ENCODE data around the gene CDH4. TPM values are rescaled to one million over a fixed set of nuclear protein-coding genes. Genes with fewer than 3 reads are reported as not detected.

CDH4 gene
- total RNA-seq, 1 experiment from 2014 or later, result 0.13 TPM

- Histone ChIP-seq H3K27me3 (replicated peaks) (peaks cover 64% of the 10 kb centered on the region), H3K4me3 (no peak overlapping the region), H3K36me3 (no peaks in the 10 kb centered on the region), H3K27ac (no peak overlapping the region), H3K9me3 (replicated peaks) (no peaks in the 10 kb centered on the region), H3K4me1 (replicated peaks) (no peaks in the 10 kb centered on the region)
- DNase-seq (ENCODE audit: low read depth in 1 of 2, low spot score in 2 of 2), result no peak
Measured at GRCh38 chr20:61628480-61628879, 376.4 kb downstream of the CDH4 start.

GRCh38 chr20:61628901-61629601, 377.0 kb downstream of the CDH4 start:
- DNase-seq (ENCODE audit: low read depth in 1 of 2, low spot score in 2 of 2), result no peak
- Histone ChIP-seq H3K4me1 (replicated peaks) (no peaks in the 10 kb centered on the region), H3K27me3 (replicated peaks) (peaks cover 62% of the 10 kb centered on the region), H3K36me3 (no peaks in the 10 kb centered on the region), H3K4me3 (no peak overlapping the region), H3K27ac (no peak overlapping the region), H3K9me3 (replicated peaks) (no peaks in the 10 kb centered on the region)

- H3K4me3 ChIP-seq, result no peak overlapping the region
- DNase-seq (ENCODE audit: low read depth in 1 of 2, low spot score in 2 of 2), result no peak
- peaks cover 57% of the 10 kb centered on the region for H3K27me3 ChIP-seq (replicated peaks)
- no peaks in the 10 kb centered on the region for H3K36me3 ChIP-seq
- no peak overlapping the region for H3K27ac ChIP-seq
- no peaks in the 10 kb centered on the region for H3K4me1 ChIP-seq (replicated peaks)
- no peaks in the 10 kb centered on the region for H3K9me3 ChIP-seq (replicated peaks)
Measured at GRCh38 chr20:61629602-61630390, 377.7 kb downstream of the CDH4 start.

- H3K27me3 ChIP-seq (replicated peaks), result peaks cover 51% of the 10 kb centered on the region
- no peak overlapping the region for H3K27ac ChIP-seq
- H3K36me3 ChIP-seq, result no peaks in the 10 kb centered on the region
- DNase-seq (ENCODE audit: low read depth in 1 of 2, low spot score in 2 of 2), result no peak
- H3K4me3 ChIP-seq, result no peak overlapping the region
- no peaks in the 10 kb centered on the region for H3K9me3 ChIP-seq (replicated peaks)
- no peaks in the 10 kb centered on the region for H3K4me1 ChIP-seq (replicated peaks)
Measured at GRCh38 chr20:61630391-61630650, 378.3 kb downstream of the CDH4 start.

GRCh38 chr20:61630816-61631215, 378.8 kb downstream of the CDH4 start:
- no peak overlapping the region for H3K27ac ChIP-seq
- H3K4me3 ChIP-seq, result no peak overlapping the region
- no peaks in the 10 kb centered on the region for H3K4me1 ChIP-seq (replicated peaks)
- peaks cover 46% of the 10 kb centered on the region for H3K27me3 ChIP-seq (replicated peaks)
- DNase-seq (ENCODE audit: low read depth in 1 of 2, low spot score in 2 of 2), result no peak
- H3K9me3 ChIP-seq (replicated peaks), result no peaks in the 10 kb centered on the region
- H3K36me3 ChIP-seq, result no peaks in the 10 kb centered on the region

- Histone ChIP-seq H3K27me3 (replicated peaks) (peaks cover 46% of the 10 kb centered on the region), H3K4me3 (no peak overlapping the region), H3K27ac (no peak overlapping the region), H3K36me3 (no peaks in the 10 kb centered on the region), H3K4me1 (replicated peaks) (no peaks in the 10 kb centered on the region), H3K9me3 (replicated peaks) (no peaks in the 10 kb centered on the region)
- DNase-seq (ENCODE audit: low read depth in 1 of 2, low spot score in 2 of 2), result no peak
Measured at GRCh38 chr20:61631751-61632150, 379.7 kb downstream of the CDH4 start.

GRCh38 chr20:61633004-61633403, 380.9 kb downstream of the CDH4 start:
- Histone ChIP-seq H3K27ac (no peak overlapping the region), H3K4me3 (no peak overlapping the region), H3K27me3 (replicated peaks) (peaks cover 44% of the 10 kb centered on the region), H3K9me3 (replicated peaks) (no peaks in the 10 kb centered on the region), H3K4me1 (replicated peaks) (no peaks in the 10 kb centered on the region), H3K36me3 (no peaks in the 10 kb centered on the region)
- no peak for DNase-seq (ENCODE audit: low read depth in 1 of 2, low spot score in 2 of 2)

GRCh38 chr20:61634376-61635145, 382.5 kb downstream of the CDH4 start:
- H3K36me3 ChIP-seq, result no peaks in the 10 kb centered on the region
- no peak overlapping the region for H3K27ac ChIP-seq
- H3K4me1 ChIP-seq (replicated peaks), result no peaks in the 10 kb centered on the region
- peaks cover 38% of the 10 kb centered on the region for H3K27me3 ChIP-seq (replicated peaks)
- H3K9me3 ChIP-seq (replicated peaks), result no peaks in the 10 kb centered on the region
- H3K4me3 ChIP-seq, result no peak overlapping the region
- no peak for DNase-seq (ENCODE audit: low read depth in 1 of 2, low spot score in 2 of 2)

- Histone ChIP-seq H3K9me3 (replicated peaks) (no peaks in the 10 kb centered on the region), H3K4me1 (replicated peaks) (no peaks in the 10 kb centered on the region)
Measured at GRCh38 chr20:61635721-61636455, 383.8 kb downstream of the CDH4 start.

GRCh38 chr20:61636531-61637116, 384.6 kb downstream of the CDH4 start:
- no peak for DNase-seq (ENCODE audit: low read depth in 1 of 2, low spot score in 2 of 2)
- Histone ChIP-seq H3K27ac (no peak overlapping the region), H3K27me3 (replicated peaks) (peaks cover 30% of the 10 kb centered on the region), H3K9me3 (replicated peaks) (no peaks in the 10 kb centered on the region), H3K4me3 (no peak overlapping the region), H3K36me3 (no peaks in the 10 kb centered on the region), H3K4me1 (replicated peaks) (no peaks in the 10 kb centered on the region)

More at GRCh38 chr20:61635721-61636455, 383.8 kb downstream of the CDH4 start:
- DNase-seq (ENCODE audit: low read depth in 1 of 2, low spot score in 2 of 2), result no peak
- no peaks in the 10 kb centered on the region for H3K36me3 ChIP-seq
- H3K27me3 ChIP-seq (replicated peaks), result peaks cover 30% of the 10 kb centered on the region
- H3K27ac ChIP-seq, result no peak overlapping the region
- H3K4me3 ChIP-seq, result no peak overlapping the region

- no peaks in the 10 kb centered on the region for H3K9me3 ChIP-seq (replicated peaks)
- H3K27ac ChIP-seq, result no peak overlapping the region
- no peaks in the 10 kb centered on the region for H3K4me1 ChIP-seq (replicated peaks)
- H3K4me3 ChIP-seq, result no peak overlapping the region
- DNase-seq (ENCODE audit: low read depth in 1 of 2, low spot score in 2 of 2), result no peak
- H3K27me3 ChIP-seq (replicated peaks), result peaks cover 30% of the 10 kb centered on the region
- no peaks in the 10 kb centered on the region for H3K36me3 ChIP-seq
Measured at GRCh38 chr20:61638802-61639585, 386.9 kb downstream of the CDH4 start.

GRCh38 chr20:61640131-61640870, 388.2 kb downstream of the CDH4 start:
- no peaks in the 10 kb centered on the region for H3K9me3 ChIP-seq (replicated peaks)
- H3K4me3 ChIP-seq, result no peak overlapping the region
- H3K4me1 ChIP-seq (replicated peaks), result no peaks in the 10 kb centered on the region
- H3K27ac ChIP-seq, result no peak overlapping the region
- H3K27me3 ChIP-seq (replicated peaks), result peaks cover 36% of the 10 kb centered on the region
- H3K36me3 ChIP-seq, result no peaks in the 10 kb centered on the region
- DNase-seq (ENCODE audit: low read depth in 1 of 2, low spot score in 2 of 2), result no peak
